ENCODE results near the gene STKLD1.
"Not testable (repeated sequence)": the region's sequence is repeated elsewhere in the genome, so short reads cannot be mapped to it uniquely, and the experiment has no call there.

Gene STKLD1

DNA sequence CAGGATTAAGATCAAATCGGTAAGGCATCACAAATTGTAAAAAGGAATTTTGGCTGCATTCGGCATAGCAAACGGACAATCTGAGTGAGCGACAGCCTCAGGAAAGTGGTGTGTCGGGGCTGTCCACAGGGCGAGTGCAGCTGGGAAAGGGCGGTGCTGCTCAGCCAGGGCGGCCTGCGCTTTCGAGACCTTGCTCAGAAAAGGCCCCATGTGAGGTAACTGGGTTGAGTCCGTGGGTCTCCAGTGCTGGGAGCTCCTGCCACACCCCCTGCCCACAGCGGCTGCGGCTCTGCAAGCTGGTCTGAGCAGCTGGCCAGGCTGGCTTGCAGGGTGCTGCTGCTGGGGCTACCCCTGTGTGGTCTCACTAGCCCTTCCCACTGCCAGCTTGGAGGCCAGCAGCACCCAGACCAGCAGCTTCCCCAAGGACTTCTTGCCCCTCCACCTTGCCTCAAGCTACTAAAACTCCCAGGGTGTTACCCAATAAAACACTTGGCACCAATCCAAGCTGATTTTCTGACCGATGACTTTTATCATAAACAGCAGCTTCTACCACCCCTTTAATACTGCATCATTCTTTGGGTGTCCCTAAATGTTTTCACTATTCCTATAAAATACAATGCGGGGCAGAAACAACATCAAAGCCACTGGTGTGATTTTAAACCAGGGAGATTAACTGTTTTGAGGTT lies 13.7 kb upstream of the STKLD1 start:
- no peak for DNase-seq (ENCODE audit: low read depth in 2 of 2)

DNA sequence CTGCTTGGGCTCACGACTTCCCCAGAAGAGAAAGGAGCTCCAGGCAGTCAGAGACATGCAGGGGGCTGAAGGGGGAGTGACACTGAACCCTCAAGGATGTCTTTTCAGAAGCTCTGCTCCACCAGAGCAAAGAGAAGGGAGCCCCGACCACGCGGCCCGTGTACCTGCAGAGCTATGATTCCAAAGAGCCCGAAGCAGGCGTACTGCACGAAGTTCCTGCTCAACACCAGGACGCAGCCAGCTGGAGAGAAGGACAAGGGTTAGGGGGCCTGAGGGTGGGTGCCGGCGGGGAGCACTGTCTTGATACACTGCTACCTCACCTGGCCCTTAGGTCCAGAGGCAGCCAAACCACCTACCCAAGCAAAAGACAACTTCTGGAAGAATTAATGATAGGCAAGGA lies 9.7 kb upstream of the STKLD1 start:
- DNase-seq (ENCODE audit: low read depth in 2 of 2): no peak

DNA sequence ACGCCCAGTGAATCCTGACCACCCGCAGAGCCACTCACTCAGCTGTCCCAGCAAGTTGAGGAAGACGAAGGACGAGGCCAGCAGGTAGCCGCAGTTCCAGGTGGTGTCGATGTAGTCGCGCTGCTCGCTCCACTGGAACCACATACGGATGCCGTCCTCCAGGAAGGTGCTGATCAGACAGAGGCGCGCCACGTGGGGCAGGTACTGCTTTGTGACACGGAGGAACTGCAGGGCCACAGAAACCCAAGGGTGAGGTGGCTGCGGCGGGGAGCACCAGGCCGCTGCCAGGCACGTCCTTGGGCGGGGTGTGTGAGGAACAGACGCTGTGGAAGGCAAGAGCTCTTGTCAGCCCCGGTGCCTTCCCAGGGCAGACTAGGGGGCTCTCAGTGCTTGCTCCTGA lies 8.9 kb upstream of the STKLD1 start:
- DNase-seq (ENCODE audit: low read depth in 2 of 2): no peak

DNA sequence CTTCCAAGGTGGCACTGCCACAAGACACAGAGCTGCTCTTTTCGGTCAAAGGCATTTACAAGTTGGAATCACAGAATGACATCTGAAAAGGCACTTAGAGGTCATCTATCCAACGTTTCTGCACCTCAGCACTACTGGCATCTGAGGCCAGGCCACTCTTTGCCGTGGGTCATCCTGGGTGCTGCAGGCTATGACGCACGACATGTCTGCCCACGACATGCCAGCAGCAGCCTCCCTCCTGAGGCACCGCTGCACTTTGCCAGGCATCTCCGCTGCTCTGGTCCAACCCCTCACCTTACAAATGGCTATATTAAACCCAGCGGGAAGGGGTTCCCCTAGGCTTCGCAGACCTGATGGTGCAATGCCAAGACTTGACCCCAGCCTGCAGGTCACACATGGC lies 8.4 kb upstream of the STKLD1 start:
- DNase-seq (ENCODE audit: low read depth in 2 of 2): no peak

DNA sequence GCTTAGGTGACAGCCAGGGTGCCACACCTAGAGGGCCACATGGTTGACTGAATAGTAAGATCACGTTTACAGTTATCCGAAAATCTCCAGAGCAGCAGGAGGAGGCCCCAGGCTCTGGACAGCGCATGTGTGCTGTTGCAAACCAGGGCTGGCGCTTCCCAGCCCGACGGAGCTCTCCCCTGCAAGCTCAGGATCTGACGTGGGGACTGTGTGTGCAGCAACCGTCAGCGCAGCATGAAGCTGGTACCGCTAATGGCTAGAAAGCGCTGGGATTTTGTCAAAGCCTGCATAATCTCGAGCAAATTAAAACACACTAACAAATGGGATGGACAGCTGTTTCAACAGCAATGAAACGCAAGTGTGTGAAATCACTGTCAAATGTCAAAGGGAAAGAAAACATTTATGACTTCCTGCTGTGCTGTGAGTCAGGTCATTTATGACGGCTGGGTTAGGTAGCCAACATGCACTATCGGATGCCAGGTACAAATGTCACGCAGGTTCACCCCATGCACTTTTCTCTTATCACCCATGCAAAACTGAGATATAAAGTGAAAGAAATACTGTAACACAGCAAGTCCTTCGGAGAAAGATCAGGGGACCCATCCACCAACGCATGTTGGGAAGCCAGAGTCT lies 7.8 kb upstream of the STKLD1 start:
- DNase-seq (ENCODE audit: low read depth in 2 of 2): no peak

DNA sequence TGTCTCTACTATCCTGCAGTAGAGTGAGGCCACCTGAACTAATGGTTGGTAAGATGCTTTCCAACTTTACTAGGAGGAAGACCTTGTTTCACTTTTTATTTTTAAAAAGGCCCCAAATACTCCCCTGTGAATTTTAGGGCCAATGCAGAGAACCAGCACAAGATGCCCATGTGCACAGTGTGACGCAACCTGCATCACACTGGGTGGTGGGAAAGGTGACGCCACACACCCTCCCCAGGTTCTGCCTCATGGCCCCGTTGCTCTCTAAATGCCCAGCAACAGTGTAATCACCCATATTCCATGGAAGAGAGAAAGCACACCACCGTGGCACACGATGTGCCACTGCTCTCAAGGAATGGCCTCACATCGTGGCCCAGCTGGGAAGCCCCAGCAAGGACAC lies 6.7 kb upstream of the STKLD1 start:
- DNase-seq (ENCODE audit: low read depth in 2 of 2): no peak

DNA sequence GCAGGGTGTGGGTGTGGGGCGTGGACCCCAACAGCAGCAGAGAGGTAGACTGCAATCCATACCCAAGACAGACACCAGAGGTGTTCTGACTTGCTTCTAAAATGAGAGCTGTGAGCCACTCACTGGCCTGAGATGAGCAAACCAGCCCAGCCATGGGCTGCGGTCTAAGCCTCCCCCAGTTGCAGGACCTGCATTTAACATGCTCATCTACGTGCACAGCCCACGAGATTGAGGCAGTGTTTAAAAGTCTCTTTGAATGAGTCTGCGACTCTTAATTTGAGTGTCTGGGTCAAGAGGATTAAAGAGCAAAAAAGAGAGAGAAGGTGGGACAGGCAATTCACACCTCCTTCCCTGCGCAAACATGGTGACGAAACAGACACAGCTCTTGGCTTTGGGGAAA lies 6.2 kb upstream of the STKLD1 start:
- no peak for DNase-seq (ENCODE audit: low read depth in 2 of 2)

DNA sequence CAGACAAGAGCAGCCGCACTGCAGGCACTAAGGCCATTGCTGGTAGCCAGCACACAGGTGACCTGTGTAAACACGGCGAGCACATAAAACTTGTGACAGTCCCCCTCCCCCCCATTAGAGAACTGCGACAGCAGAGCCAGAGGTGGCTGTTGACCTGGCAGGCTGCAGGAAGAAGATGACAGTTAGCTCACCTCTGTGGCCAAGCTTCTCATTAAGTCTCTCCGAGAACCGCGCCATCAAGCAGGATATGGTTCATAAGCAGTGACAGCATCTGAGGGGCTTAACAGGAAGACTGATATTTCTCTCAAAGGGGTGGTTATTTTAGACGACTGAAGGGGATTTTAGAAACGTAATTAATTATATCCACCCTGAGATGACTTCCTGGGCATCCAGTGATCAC lies 5.5 kb upstream of the STKLD1 start:
- no peak for DNase-seq (ENCODE audit: low read depth in 2 of 2)

DNA sequence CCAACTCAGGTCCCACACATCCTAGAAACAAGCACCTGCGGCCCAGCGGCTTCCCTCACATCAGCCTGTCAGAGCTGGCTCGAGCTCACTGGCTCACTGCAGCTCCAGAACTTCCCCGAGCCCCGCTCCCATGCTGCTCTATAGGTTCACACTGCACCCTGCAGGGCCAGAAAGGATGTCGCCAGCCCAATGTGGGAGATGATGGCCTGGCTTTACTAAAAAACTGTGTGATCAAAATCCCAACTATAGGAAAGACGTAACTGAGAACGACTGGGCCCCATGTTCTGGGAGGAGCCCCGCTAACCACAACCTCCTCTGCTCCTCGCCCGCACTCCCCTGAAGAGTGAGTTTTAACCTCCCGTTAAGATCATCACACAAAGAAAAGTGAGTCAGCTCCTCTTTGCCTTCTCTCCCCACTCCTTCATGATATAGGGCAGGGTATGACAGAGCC lies 4.9 kb upstream of the STKLD1 start:
- DNase-seq (ENCODE audit: low read depth in 2 of 2): peak; percentile 69 to 76

DNA sequence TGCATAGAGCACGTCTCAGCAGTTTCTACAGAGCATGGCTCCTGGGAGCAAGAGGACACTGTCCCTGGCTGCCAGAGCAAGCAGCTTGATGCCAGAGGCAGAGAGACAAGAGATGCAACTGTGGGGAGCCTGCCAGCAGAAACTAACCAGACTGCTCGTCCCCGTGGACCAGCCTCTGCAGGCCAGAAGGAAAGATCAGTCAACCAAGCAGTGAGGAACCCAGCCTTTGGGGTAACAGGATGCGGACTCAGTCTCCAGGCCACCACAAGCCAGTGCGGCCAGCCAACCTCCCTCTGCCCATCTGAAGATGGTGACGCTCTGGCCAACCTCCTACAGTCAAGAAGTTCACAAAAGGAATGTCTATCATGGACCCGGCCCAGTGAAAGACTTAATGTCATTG lies 4.0 kb upstream of the STKLD1 start:
- DNase-seq (ENCODE audit: low read depth in 2 of 2): no peak

DNA sequence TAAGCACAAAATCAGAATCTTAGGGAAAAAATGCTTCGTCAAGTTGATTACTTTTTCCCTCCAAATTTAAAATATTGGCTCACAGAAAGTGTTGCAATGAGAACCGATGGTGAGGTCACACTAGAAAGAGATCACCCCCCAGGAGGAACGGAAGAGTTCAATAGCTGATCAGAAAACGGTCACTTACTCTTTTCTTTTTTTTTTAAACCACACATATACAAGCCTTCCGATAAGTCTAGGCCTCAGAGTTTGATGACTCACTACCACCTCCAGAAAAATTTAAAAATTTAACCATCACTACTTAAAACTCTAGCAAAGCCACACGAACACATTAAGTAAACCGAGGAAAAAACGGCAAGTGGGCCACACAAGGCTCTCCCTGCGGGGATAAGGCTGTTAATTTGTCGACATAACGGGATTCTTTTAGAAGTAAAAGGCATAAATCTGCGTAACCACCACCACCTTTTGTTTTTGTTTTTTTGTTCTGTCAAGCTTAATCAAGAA lies 1.5 kb upstream of the STKLD1 start:
- DNase-seq (ENCODE audit: low read depth in 2 of 2): no peak

DNA sequence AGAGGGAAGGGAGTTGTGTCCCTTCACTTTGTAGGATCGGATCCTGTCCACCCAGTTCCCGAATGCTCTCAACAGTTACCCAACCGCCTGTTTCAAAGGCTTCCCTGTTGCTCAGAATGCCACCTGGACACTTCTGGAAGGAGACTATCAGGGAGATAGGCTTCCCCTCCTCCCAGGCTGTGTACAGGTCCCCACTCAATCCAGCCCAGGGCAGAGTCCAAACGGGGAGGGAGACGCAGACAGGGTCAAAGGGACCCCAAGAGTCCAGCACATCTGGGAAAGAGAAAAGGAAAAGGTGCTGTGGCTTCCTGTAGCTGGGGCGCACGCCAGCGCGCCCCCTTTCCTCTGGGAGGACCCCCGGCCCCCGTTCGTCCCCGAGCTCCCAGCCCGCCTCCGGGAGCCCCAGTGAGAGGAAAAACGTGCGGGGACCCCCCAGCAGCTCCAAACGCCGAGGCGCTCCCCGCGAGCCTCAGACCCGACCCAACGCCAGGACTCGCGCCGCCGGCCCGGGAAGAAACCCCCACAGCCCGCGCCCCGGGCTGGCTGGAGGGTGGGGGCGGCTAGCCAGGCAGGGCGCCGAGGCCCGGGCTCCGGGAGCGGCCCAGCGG lies 946 bp upstream of the STKLD1 start:
- no peak for DNase-seq (ENCODE audit: low read depth in 2 of 2)

DNA sequence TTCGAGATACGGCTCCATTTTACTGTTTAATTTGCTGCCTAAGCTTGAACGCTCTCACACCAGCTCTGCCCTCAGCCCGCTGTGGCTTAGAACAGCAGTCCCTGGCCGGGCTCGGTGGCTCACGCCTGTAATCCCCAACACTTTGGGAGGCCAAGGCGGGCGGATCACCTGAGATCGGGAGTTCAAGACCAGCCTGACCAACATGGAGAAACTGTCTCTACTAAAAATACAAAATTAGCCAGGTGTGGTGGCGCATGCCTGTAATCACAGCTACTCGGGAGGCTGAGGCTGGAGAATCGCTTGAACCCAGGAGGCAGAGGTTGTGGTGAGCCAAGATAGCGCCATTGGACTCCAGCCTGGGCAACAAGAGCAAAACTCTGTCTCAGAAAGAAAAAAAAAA lies 1.1 kb downstream of the STKLD1 start:
- not testable (repeated sequence) for DNase-seq (ENCODE audit: low read depth in 2 of 2)

DNA sequence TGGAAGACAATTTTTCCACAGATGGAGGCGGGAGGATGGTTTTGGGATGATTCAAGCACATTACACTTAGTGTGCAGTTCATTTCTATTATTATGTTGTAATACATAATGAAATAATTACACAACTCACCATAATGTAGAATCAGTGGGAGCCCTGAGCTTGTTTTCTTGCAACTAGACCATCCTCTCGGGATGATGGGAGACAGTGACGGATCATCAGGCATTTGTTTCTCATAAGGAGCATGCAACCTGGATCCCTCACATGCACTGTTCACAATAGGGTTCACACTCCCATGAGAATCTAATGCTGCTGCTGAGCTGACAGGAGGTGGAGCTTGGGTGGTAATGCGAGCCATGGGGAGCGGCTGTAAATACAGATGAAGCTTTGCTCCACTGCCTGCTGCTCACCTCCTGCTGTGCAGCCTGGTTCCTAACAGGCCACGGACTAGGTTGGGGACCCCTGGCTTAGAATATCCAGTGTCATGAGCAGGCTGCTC lies 1.6 kb downstream of the STKLD1 start:
- no peak for DNase-seq (ENCODE audit: low read depth in 2 of 2)

DNA sequence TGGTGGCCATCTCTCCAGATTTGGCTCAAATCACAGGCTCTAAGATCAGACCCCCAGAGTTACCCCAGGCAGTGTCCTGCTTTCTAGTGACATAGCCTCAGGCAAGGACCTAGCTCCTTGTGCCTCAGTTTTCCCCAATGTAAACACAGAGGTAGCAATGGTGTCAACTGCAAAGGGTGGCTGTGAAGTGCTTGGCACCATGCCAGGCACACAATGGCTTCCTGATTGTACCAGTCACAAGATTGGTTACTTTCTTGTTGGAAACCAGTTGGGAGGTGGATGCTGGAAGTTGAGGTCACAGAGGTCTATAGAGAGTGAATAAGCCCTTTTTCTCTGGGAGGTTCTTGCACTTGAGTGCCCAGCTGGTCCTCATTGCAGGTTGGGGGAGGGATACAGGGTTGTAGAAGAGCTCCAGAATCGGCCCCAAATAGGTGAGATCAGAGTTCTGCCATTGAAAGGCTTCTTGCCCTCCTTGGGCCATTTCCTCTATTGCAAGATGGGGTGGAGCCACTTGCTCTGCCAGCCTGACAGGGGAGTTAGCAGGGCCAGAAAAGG lies 2.3 kb downstream of the STKLD1 start:
- no peak for DNase-seq (ENCODE audit: low read depth in 2 of 2)

DNA sequence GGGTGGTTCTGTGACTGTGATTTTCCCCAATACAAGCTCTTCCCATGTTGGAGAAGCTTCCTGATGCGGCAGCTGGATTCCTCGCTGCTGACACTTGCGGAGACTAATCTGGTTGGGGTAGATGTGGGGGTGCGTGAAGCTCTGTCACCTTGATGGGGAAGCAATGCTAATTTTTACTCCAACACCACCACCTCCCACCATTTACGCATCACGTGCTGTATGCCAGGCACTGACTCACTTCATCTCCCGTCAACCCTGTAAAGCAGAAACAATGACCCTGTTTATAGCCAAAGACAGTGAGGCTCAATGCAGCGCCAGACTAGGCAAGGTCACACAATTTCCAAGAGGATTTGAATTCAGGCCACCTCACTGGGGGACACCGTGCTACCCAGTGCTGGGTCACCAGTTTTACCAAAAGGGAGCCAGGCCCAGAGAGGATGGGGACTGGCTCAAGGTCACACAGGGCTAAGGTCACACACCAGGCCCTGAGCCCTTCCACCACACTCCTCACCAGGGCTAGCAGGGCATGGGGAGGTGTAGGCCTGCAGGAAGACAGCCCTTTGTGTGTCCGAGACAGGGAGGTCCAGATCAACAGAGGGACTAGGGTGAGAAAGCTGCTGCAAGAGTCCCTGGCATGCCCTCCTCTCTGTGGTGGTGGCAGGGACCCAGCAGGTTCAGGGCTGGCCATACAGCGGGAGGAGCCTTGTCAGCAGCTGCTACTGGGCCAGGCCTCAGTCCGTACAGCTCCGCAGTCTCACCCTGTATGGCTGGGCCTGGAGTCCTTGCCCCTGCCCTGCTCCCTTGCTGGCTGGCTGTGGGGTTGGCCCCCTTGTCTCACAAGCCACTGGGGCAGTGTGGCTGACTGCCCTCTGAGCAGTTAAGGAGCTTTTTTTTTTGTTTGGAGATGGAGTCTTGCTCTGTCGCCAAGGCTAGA lies 3.3 kb downstream of the STKLD1 start:
- DNase-seq (ENCODE audit: low read depth in 2 of 2): no peak

DNA sequence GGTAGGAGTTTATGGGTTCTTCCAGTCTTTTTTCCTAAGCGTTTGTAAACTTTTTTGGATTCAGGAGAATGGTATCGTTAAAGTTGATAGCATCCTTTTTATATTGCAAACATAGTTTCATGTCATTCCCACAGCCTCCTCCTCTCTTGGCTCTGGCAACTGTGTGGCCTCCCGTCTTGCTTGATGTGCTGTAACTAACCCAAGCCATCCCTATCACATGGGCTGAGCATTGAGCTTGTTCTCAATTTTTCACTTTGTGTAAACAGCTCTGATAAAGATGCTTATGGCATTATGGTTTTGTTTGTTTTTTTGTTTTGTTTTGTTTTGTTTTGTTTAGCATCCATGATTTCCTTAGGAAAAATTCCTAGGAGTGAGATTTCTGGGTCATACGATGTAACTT lies 4.6 kb downstream of the STKLD1 start:
- DNase-seq (ENCODE audit: low read depth in 2 of 2): no peak

DNA sequence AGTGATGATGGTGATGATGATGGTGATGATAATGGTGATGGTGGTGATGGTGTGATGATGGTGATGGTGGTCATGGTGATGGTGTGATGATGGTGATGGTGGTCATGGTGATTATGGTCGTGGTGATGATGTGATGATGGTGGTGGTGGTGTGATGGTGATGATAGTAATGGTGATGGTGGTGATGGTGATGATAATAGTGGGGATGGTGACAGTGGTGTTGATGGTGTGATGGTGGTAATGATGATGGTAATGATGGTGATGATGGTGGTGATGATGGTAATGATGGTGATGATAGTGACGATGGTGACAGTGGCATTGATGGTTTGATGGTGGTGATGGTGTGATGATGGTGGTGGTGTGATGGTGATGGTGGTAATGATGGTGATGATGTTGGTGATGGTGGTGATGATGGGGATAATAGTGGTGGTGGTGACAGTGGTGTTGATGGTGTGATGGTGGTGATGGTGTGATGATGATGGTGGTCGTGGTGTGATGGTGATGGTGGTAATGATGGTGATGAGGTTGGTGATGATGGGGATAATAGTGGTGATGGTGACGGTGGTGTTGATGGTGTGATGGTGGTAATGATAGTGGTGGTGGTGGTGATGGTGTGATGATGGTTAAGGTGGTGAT lies 6.5 kb downstream of the STKLD1 start:
- no peak for DNase-seq (ENCODE audit: low read depth in 2 of 2)

DNA sequence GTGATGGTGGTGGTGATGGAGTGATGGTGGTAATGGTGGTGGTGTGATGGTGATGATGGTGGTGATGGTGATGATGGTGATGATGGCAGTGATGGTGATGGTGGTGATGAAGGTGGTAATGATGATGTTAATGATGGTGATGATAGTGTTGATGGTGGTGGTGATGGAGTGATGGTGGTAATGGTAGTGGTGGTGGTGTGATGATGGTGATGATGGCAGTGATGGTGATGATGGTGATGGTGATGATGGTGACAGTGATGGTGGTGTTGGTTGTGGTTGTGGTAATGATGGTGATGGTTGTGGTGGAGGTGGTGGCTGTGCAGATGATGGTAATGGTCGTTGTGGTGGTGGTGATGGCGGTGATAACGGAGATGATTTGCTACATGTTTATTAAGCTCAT lies 7.3 kb downstream of the STKLD1 start:
- DNase-seq (ENCODE audit: low read depth in 2 of 2): no peak

DNA sequence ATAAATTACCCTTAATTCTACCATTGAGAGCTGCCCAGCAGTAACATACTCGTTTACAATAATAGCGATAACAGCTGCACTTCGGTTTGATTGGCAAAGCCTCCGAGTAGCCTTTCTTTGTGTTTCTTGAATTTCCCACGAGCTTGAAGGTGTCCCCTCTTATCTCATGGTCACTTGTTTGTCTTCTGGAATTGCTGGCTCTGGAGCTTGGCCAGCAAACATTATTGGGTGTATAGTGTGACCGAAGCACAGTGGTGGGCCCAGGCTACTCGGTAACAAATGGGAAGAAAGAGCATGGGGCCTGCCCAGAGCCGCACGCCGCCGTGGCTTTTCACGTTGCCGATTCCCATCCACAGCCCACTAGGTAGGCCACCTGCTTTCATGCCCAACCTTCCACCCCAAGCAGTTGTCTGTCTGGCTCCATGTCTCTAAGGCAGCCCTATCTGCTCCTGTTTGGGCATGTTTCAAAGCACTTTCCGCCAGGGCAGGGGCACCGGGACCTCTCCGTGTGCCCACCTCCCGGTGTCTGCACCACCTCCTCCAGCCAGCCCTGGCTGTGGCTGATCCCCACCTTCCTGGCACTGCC lies 8.7 kb downstream of the STKLD1 start:
- DNase-seq (ENCODE audit: low read depth in 2 of 2): no peak

DNA sequence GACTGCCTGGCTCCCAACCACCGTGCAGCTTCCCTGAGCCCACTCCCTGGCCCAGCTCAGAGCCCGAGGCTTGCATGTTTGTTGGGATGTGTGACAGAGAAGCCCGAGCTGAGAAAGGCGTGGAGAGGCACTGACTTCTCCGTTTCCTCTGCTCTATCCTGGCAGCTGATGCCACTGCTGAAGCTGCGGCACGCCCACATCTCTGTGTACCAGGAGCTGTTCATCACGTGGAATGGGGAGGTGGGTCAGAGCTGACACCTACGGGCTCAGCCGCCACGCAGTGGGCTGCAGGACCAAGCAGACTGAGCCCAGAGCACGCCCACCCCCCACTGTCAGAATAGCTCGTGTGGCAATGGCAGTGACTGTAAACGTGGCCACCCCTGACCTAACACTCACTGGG lies 9.3 kb downstream of the STKLD1 start:
- DNase-seq (ENCODE audit: low read depth in 2 of 2): no peak

Data from stimulated activated CD8-positive, alpha-beta memory T cell treated with anti-CD3 and anti-CD28 coated beads, Interleukin-15, amount 100 ng/mL, for 48 hours (primary cell).